Activated T-helper 1 cell treated with anti-CD3 and anti-CD28 coated beads, Interleukin-2, amount 50 U/mL, for 16 hours (primary cell): ENCODE results near the gene TFPT.

ENCODE experiments used
- DNase-seq, 2 donors: peaks; one replicate each; pipeline ENCODE4 v3.0.0-alpha.2; 2020; ENCODE audit warnings: low read depth in 1 of 2, low spot score in 1 of 2

The TFPT gene

DNA sequence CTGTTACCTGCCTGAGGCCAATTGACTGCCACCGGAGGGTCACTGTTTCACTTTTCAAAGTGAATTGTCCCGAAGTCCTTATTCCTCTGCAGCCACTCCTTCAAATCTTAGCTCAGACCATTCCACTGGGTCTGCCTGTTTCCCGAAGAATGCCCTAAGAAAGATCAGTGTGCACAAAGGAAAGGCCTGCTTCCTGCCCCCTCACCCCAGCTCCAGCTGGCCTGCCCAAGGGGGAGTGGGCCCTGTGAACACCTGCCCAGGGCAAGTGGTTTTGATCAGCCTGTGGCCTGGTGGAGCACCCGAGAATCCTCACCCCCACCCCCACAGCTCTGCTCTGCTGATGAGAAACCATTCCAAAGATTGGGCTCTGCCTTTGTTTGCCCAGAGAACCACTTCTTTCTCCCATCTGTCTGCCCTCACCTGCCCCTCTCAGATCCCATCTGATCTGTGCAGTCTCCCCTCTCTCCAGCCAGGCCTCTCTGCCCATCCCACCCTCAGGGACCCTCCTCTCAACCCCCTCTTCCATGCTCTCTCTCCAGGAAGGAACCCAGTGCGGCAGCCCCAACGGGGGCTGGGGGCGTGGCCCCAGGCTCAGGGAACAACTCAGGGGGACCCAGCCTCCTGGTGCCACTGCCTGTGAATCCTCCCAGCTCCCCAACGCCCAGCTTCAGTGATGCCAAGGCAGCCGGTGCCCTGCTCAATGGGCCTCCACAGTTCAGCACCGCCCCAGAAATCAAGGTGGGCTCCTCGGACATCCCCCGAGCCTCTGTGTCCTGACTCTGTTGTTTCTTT, 33.8 kb upstream of the TFPT start:
- no peak for DNase-seq

DNA sequence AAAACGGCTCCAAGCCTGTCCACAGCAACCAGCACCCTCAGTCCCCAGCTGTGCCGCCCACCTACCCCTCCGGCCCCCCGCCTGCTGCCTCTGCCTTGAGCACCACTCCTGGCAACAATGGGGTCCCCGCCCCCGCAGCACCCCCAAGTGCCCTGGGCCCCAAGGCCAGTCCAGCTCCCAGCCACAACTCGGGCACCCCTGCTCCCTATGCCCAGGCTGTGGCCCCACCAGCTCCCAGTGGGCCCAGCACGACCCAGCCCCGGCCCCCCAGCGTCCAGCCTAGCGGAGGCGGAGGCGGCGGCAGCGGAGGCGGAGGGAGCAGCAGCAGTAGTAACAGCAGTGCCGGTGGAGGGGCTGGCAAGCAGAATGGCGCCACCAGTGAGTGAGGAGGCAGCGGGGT, 32.7 kb upstream of the TFPT start:
- DNase-seq, result no peak

DNA sequence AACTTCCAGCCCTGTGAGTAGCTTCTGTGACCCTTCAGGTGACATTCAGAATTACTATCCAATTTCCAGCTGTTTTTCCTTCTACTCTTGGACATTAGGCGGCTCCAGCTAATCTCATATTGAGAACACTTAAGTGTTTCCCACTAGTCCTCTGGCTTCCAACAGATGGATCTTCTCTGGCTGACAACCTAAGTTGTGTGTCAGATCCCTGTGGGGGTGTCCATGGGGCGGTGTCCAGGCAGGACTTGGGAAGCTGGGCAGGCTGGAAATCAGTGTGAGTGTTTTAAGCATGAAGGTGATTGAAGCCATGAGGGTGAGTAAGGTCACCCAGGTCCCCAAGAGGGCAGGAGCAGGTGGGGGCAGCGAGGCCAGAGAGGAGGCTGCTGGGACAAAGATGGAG, 32.2 kb upstream of the TFPT start:
- DNase-seq, result no peak

DNA sequence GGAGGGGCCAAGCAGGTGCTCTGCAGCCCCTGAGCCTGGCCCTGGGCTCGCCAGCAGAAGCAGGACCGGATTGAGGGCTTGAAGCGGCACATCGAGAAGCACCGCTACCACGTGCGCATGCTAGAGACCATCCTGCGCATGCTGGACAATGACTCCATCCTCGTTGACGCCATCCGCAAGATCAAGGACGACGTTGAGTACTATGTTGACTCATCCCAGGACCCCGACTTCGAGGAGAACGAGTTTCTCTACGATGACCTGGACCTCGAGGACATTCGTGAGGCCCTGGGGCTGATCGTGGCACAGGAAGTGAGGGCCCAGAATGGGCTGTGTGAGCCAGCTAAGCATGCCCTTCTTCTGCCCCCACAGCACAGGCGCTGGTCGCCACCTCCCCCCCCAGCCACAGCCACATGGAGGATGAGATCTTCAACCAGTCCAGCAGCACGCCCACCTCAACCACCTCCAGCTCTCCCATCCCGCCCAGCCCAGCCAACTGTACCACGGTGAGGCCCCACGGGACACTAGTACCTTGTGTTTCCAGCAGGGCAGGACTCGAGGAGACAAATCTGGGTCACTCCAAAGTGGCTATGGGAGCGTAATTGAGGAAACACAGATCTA, 30.2 kb upstream of the TFPT start:
- DNase-seq, result no peak

DNA sequence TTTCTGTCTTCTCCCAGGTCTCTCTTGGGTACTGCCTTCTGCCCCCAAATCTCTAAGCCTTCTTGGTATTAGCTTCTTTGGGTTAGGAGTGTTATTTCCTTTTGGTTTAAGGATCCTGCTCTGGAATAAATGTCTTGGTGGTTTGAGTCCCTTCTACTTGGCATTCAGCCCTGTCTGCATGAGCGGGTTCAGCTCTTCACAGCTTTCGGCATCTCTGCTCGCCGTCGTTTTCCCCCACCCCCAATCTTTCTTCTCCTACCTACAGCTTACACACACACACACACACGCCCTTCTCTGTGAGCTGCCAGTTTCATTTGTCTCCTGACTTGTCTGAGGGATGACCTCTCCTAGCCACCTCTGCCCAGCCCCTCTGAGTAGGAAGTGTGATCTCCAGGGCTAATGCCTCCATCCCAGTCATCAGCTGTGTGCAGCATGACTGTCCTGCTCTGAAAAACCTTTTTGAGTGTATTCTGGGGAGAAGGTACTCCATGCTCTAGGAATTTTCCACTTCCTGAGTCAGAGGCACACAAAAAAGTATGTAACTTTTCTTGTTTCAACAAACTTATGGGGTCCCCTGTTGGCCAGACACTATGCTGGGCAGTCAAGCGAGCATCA, 26.8 kb upstream of the TFPT start:
- no peak for DNase-seq

DNA sequence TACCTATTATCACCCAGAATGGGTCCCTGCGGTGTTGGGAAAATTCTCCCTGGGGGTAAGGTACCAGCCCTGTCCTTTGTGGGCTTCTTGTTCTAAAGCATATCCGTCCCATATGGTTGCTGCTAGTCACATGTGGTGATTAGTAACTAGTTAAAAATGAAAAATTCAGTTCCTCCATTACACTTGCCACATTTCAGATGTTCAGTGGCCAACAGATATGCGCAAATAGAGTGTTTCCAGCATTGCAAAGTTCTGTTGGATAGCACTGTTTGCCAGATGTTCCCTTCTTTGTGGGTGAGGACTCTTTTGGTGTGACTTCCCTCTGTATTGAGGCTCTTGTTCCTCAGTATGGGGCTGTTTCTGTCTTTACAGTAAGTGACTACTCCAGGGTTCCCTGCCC, 25.9 kb upstream of the TFPT start:
- DNase-seq, result no peak

DNA sequence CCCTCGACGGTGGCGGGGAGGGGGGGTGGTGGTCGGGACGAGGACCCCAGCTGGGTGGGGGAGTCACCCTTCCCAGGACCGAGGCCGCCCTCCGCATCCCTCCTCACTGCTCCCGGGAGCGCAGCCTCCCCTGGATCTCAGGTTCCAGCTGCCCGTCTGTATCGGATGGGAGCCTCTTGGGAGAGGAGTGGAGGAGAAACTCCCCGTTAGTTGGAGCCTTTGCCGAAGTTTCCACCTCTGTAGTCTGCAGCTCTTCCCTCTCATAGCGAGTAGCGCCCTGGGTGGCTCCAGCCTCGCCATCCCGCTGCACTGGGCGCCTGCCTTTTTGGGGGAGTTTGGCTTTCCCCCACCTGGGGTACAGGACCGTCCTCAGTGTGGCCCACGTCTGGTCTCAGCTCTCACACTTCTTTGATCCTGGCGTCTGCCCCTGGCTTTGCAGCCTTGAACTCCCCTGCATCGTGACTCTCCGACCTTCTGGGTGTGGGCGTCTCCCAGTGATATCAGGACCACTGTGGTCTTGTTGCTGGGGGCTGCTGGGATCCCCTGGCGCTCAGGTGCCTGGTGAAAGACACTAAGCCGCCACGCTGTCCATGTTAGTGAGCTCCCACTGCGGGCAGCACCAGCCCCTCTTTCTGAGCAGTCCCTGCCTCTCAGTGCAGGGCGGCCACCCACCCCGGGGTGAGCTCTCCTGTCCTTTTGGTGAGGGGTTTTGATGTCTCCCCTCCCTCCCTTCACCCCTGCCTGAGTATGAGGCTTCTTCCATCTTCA, 23.2 kb upstream of the TFPT start:
- no peak for DNase-seq

DNA sequence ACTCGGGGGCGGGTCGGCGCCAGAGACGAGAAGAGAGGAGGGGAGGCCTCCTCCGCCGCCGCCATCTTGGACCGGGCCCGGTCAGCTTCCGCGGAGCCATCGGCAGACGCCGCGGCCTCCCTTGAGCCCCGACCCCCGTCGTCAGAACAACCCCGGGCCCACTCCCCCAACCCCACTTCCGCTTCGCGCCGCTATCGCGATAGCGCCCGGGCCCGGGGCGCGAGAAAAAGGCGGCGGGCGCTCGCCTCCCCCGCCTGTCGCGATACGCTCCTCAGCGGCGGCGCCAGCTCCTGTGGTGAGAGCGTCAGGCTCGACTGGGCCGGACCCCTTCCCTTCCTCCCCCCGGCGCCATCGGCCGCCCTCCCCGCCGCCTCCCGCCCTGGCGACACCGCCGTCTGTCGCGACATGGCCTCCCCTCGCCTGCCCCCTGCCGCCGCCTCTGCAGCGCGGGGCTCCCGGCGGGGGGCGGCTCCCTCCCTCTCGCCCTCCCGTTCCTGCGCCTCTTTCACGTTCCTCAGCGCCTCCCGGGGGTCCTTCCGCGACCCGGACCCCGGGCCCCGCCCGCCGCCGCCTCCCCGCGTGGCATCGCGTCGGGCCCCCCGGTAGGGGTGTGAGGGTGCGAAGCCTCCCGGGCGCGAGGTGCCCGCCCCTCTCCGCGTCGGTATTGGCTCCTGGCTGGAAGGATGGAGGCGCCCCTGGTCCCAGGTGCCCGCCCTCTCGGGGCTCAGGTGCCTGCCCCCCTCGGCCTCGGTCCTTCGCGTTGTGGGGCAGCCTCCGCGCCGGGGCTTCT, 22.4 kb upstream of the TFPT start, which contains the start of gene CNOT3:
TSS of gene CNOT3 (plus strand) at position 64 of the 790 bp plus-strand sequence. CDS start 5,217 bp downstream, outside the sequence.
- peak in 1 of 2 donors; percentile 33 for DNase-seq

DNA sequence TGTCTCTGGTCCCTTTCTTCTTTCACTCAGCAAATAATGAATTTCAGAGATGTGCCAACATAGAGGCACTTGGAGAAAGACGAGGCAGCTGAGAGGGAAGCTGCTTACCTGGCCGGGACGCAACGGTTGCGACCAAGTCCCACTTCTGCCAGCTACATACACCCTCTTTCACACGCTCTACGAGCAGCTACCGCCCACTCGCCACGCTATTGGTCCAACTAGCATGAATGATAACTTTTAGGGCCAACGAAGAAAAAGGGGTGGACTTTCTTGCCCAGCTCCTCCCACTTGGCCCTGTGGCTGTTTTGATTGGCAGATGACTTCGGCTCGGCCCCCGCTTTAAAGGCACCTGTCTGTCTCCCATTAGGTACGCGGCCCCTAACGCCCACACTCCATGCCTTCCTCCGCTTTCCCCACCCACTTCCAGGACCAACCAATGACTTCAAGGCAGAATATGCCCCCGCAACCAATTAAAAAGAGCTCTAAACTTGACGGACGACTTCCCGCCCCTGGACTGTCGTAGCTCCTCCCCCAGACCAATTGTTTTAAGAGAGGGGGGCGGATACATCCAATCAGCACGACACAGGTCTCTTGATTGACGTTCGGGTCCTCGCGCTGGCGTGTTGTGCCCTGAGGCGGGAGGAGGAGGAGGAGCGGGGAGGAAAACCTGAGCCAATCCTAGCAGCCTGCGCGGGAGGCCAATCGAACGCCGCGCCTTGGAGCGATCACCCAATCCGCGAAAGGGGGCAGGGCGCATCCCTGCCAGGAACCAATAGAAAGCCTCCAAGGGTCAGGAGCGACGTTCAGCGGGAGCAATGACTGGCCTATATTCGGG, 21.6 kb upstream of the TFPT start:
- DNase-seq, result peak; percentile 96 to 99

DNA sequence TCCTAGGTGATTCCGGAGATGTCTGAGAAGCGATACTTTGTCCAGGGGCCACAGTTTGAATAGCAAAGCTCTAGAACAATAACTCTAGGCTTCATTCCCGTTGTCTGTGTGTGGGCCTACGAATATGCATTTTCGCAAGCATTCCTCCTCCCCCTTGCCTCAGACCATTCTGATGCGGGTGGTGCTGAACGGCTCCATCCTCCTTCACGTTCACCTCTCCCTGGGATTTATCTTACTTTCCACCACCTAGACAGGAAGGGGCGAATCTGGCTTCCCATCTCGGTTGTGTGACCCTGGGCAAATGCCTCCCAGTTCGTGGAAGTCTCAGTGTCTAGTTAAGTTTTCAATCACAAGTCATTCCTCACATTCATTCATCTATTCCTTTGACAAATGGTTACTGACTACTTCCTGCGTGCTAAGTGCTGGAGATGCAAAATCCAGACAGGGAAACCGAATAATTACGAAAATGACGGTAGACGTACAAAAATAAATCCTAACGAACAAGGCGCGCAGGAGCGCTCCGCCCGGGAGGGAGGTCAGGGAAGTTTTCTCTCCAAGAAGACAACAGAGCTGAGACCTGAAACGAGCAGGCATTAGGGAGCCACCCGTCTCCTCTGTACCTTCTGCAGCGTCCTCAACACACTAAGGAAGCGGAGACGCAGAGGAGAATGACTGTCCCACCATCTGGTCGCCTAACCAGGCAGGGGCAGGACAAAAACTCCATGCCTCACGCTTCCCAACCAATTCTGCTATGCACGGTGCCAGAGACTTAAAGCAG, 20.8 kb upstream of the TFPT start:
- DNase-seq, result no peak

DNA sequence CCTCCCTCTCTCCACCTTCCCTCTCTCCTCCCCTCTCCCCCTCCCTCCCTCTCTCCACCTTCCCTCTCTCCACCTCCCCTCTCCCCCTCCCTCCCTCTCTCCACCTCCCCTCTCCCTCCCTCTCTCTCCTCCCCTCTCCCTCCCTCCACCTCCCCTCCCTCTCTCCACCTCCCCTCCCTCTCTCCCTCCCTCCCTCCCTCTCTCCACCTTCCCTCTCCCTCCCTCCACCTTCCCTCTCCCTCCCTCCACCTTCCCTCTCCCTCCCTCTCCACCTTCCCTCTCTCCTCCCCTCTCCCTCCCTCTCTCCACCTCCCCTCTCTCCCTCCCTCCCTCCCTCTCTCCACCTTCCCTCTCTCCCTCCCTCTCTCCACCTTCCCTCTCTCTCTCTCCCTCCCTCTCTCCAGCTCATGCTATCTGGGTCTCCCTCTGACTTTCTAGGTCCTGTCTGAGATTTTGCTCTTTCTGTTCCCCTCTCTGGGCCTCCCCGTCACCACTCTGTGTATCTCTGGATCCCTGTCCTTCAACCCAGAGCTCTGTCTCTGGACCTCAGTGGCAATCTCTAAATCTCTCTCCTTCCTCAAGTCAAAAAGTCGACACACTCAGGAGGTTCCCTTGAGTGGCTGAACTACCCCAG, 18.6 kb upstream of the TFPT start:
- no peak for DNase-seq

DNA sequence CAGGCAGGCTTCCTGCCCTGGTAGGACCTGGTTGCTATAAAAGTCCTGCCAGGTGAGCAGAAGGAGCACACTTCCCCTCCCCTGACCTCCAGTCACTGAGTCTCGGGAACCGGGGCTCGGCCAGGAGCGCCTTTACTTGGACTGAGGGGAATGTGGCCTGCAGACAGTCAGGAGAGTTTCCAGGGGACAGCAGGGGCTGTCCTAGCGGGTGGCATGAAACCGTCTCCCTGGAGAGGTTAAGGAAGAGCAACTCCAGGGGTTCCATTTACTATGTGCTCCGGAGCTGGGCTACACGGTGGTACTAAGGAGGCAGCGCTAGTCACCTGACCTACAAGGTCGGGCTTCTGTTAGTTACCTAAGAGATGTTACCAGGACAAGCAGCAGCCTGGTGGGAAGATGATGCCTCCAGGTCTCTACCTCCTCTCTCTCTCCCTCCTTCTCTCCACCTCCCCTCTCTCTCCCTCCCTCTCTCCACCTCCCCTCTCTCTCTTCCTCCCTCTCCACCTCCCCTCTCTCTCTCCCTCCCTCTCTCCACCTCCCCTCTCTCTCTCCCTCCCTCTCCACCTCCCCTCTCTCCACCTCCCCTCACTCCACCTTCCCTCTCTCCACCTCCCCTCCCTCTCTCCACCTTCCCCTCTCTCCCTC, 18.0 kb upstream of the TFPT start:
- DNase-seq, result no peak

DNA sequence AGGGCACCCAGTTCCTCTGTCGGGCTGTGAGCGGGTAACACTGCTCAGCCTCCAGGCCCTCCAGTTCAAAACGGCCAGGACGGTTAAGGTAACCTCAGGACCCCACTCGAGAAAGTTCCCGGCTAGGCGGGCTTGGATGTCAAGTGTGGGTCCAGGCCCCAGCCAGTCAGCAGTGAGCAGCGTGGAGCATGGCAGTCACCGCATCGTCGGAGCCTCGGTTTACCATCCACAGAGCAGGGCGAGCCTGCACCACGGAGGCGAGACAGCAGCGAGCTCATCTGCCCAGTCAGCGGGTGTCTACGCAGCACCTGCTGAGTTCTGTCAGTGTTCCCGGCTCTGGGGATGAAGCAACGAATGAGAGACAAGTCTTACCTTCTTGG, 14.2 kb upstream of the TFPT start:
- no peak for DNase-seq

DNA sequence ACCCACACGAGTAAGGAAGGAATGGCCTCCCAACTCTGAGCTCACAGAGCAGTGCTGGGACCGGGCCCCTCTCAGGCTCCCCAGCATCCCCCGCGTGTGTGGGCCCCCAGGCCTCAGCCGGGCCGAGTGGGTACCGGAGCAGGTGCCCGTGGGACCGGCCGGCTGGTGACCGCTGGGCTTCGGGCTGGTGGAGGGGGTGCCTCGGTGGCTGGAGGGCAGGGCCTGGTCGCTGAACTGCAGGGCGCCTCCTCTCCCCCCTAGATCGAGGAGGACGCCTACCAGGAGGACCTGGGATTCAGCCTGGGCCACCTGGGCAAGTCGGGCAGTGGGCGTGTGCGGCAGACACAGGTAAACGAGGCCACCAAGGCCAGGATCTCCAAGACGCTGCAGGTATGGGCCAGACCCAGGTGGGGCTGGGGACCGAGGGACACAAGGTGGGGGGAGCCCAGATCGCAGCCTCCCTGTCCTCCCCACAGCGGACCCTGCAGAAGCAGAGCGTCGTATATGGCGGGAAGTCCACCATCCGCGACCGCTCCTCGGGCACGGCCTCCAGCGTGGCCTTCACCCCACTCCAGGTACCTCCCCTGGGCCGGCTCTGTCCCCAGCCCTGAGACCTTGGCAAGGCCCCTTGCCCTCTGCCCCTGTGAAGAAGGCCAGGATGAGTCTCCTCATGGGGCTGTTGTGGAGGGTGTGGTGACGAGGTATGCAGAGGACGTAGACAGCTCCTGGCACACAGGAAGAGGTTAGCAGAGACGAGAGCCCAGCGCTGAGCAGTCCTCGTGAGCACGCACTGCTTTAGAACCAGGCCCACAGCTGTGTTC, 13.5 kb upstream of the TFPT start:
- DNase-seq, result no peak

DNA sequence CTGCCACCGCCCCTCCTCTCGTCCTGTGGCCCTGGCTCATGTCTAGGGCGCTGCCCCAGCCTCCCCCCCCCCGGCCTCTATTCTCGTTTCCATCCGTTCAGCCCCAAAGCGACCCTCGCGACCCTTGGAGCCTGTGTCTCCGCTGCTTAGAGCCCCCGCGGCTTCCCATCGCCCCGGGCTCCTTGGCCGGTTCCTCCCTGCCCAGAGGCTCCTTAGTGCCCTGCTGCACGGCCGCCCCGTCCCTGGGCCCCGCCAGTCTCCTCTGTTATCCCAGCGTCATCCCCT, 12.9 kb upstream of the TFPT start:
- DNase-seq, result no peak

DNA sequence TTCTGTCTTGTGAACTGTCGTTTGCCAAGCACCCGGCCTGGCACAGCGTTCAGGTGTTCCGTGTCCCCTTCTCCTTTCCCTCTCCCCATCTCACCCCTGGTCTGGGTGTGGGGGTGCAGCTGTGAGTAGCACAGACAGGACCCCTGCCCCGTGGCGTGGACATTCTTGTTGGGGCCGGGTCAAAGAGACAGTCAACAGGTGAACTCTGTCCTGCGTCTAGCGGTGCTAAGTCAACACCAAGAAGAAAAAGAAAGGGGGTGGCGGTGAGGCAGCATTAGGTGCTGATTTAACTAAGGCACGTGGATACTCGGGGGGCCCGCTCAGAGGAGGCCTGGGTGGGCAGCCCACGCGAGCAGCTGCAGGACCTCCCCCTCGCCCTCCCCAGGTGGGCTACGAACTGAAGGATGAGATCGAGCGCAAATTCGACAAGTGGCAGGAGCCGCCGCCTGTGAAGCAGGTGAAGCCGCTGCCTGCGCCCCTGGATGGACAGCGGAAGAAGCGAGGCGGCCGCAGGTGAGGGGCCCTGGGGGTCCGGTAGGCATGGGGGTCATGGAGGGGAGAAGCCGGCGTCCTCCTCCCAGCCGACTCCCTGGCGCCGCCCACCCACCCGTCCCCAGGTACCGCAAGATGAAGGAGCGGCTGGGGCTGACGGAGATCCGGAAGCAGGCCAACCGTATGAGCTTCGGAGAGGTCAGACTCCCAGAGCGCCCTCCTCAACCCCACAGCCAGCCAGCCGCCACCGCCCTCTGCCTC, 12.4 kb upstream of the TFPT start:
- DNase-seq, result no peak

DNA sequence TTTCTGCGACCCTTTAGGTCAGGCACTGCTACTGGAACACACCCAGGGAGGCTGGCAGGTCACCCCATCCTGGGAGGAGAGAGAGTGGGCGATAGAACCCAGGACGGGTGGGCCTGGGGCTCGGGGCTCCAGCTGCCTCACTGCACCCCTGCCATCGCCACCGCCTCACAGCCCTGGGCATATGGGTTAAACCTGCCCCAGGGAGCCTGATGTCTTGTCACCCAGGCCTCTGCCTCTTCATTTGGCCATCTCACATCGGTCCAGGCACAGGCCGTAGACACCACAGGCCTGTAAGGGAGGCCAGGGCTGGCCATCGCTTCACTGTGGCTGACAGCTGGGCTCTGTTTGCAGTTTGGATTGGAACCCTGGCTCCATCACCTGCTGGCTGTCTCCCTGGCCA, 10.3 kb upstream of the TFPT start:
- no peak for DNase-seq
